ENCODE measurements around the gene HOXB8.

GRCh38 chr17:48649741-48650140, 34.6 kb upstream of the HOXB8 start:
- TF ChIP-seq ZNF501 (CRISPR knock-in tag; IDR thresholded peaks at IDR 0.05) (no peak), POLR2A (IDR thresholded peaks at IDR 0.05; ENCODE audit: insufficient read depth in 1 of 2, low read depth in 2 of 2, low read length in 2 of 2) (no peak), FLYWCH1 (CRISPR knock-in tag; IDR thresholded peaks at IDR 0.05) (no peak)

Data from HepG2 (cell line).